ENCODE data around the gene MECP2. TPM values are rescaled to one million over a fixed set of nuclear protein-coding genes. Genes with fewer than 3 reads are reported as not detected.
A peak's percentile ranks its signal among the peaks of the same experiment; 100 is the strongest.

MECP2 gene
- total RNA-seq, 1 experiment from 2014 or later, result 26.7 TPM

DNA sequence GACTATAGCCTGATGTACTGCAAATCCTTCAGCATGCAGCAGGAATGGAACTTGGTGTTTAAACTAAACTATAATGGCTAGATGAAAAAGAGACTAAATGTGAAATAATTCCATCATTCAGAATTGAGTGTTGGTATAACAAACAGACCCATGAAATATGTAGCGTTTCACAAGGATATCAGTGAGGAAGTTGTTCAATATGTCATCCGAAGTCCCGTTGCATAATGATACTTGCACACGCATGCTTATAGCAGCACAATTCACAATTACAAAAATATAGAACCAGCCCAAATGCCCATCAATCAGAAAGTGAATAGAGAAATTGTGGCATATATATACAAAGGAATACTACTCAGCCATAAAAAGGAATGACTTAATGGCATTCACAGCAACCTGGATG, 20.4 kb downstream of the MECP2 start:
- DNase-seq (ENCODE audit: low read depth), result no peak
- in situ Hi-C loops (cut with HindIII; ENCODE audit: low pct_unique_long_range_greater_than_20kb, low sequenced_read_pairs), result no loop called here

DNA sequence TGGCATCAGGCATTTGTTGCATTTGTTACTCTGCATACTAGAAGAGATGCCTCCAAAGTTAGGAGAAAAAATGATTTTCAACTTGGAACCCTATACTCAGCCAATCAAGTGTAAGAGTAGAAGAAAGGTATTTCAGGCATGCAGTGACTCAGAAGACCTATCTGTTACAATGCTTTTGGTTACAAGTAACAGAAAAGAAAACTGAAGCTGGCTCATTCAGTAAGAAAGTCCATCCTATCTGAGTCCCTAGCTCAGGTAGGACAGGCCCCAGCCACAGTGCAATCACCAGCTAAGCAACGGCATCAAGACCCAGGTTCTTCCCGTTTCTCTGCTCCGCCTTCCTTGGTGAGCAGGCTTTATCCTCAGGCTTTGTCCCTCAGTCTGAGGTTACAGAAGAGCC, 23.3 kb downstream of the MECP2 start:
- peak; percentile 51 for DNase-seq (ENCODE audit: low read depth)
- in situ Hi-C loops (cut with HindIII; ENCODE audit: low pct_unique_long_range_greater_than_20kb, low sequenced_read_pairs), result no loop called here

DNA sequence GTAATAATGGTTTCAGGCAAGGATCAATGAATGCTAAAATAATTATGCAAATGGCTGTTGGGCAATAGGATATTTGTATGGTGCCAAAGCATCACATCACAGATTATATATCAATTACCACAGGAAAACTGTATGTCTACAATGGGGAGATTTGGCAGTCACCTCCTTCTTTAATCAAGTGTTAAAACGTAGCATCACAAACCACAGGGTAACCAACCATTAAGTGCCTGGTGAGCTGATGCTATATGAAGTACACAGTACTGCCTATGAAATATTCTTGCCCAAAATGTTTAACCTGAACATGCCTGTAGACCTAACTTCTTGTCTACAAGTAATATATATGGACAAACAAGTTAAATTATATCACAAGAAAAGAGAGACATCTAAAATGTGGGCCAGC, 25.3 kb downstream of the MECP2 start:
- no peak for DNase-seq (ENCODE audit: low read depth)
- in situ Hi-C loops (cut with HindIII; ENCODE audit: low pct_unique_long_range_greater_than_20kb, low sequenced_read_pairs), result no loop called here

DNA sequence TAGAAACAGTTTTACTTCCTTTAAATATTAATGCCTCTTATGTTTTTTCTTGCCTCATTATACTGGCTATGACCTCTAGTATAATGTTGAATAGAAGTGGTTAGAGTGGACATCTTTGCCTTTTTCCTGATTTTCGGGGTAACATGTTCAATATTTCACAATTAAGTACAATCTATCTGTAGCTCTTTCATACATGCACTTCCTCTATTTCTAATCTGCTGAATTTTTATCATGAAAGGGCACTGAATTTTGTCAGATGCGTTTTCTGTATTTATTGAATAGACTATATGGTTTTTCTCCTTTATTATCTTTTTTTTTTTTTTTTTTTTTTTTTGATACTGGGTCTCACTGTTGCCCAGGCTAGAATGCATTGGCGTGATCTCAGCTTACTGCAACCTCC, 29.0 kb downstream of the MECP2 start:
- in situ Hi-C loops (cut with HindIII; ENCODE audit: low pct_unique_long_range_greater_than_20kb, low sequenced_read_pairs), result no loop called here
- no peak for DNase-seq (ENCODE audit: low read depth)

- in situ Hi-C loops (cut with HindIII; ENCODE audit: low pct_unique_long_range_greater_than_20kb, low sequenced_read_pairs), result no loop called here
- DNase-seq (ENCODE audit: low read depth), result no peak
Measured at GRCh38 chrX:154064637-154065435, 32.7 kb downstream of the MECP2 start.

DNA sequence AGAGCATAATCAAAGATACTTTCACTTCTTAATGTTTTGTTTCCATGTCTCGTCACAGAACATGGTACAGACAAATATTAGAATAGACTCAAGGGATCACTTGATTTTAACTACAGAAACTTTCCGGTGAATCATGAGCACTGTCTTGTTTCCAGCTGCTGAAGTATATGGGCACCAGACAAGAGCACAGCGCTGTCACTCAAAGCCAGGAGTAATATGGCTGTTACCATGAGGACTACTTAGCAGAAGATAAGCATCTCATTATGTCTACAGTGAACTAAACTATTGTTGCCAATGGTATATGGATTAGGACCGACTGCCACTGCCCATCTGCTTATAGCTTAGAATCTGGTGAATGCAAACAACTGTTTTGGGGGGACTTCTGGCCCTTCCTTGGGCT, 34.3 kb downstream of the MECP2 start:
- DNase-seq (ENCODE audit: low read depth), result no peak
- in situ Hi-C loops (cut with HindIII; ENCODE audit: low pct_unique_long_range_greater_than_20kb, low sequenced_read_pairs), result no loop called here

GRCh38 chrX:154061801-154062200, 35.7 kb downstream of the MECP2 start:
- in situ Hi-C loops (cut with HindIII; ENCODE audit: low pct_unique_long_range_greater_than_20kb, low sequenced_read_pairs), result no loop called here
- DNase-seq (ENCODE audit: low read depth), result no peak

- no peak for DNase-seq (ENCODE audit: low read depth)
- in situ Hi-C loops (cut with HindIII; ENCODE audit: low pct_unique_long_range_greater_than_20kb, low sequenced_read_pairs), result no loop called here
Measured at GRCh38 chrX:154059729-154060245, 37.7 kb downstream of the MECP2 start.

DNA sequence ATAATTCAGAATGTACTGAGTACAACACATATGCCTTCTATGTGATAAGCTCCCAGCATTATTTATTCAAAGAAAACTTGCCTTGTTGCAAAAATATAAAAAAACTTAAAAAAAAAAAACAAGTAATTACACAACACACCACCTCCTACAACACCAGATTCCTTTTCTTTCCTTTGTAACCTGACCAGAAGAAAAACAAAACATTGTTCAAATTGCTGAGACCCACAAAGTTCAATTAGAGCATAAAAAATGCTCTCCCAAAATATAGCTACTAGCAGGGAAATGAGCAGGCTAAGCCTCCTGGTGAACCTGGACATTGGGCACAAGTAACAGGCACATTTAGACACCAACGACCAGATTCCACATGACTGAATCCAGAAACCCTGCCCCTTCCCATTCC, 38.3 kb downstream of the MECP2 start:
- in situ Hi-C loops (cut with HindIII; ENCODE audit: low pct_unique_long_range_greater_than_20kb, low sequenced_read_pairs), result no loop called here
- DNase-seq (ENCODE audit: low read depth), result no peak

GRCh38 chrX:154058214-154058997, 39.1 kb downstream of the MECP2 start:
- in situ Hi-C loops (cut with HindIII; ENCODE audit: low pct_unique_long_range_greater_than_20kb, low sequenced_read_pairs), result no loop called here
- no peak for DNase-seq (ENCODE audit: low read depth)

- no peak for DNase-seq (ENCODE audit: low read depth)
- in situ Hi-C loops (cut with HindIII; ENCODE audit: low pct_unique_long_range_greater_than_20kb, low sequenced_read_pairs), result no loop called here
Measured at GRCh38 chrX:154057791-154058190, 39.7 kb downstream of the MECP2 start.

DNA sequence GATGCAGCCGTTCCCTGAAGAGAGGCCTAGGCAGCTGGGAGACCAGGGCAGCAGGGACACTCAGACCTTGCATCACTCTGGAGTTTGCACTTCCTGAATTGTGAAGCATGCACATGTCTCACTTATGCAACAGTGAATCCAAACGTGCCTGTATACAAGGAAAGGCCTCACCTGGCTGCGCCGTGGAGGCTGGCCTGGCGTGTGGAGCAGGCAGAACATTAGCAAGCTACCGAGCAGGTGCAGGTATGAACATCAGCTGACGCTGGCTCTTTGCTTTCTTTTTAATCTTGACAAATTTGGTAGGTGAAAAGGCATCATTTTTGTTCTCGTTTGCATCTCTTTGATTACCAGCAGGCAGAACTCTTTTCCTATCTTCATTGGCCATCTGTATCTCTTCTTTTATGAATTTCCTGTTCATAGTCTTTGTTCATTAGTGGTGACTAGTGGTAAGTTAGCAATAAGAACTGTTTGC, 40.7 kb downstream of the MECP2 start:
- in situ Hi-C loops (cut with HindIII; ENCODE audit: low pct_unique_long_range_greater_than_20kb, low sequenced_read_pairs), result no loop called here
- DNase-seq (ENCODE audit: low read depth), result no peak

GRCh38 chrX:154051201-154051810, 46.2 kb downstream of the MECP2 start:
- peak; percentile 37 for DNase-seq (ENCODE audit: low read depth)
- in situ Hi-C loops (cut with HindIII; ENCODE audit: low pct_unique_long_range_greater_than_20kb, low sequenced_read_pairs), result no loop called here

DNA sequence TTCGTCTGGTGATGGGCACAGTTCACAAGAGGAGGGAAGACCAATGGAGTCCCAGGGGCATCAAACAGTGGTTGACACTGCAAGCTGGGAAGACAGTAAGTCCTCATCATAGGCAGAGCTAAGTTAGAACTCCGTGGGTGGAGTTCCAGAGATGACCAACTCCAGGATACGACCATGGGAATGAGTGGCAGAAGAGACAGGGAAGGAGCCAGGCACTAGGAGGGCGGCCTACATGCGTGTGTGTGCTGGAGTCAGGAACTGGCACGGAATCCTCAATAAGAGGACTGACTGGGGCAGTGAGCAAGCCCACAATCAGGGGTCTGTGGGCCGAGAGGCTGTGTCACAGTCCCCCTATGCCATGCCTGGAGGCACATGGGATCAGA, 47.4 kb downstream of the MECP2 start:
- DNase-seq (ENCODE audit: low read depth), result no peak
- in situ Hi-C loops (cut with HindIII; ENCODE audit: low pct_unique_long_range_greater_than_20kb, low sequenced_read_pairs), result no loop called here

DNA sequence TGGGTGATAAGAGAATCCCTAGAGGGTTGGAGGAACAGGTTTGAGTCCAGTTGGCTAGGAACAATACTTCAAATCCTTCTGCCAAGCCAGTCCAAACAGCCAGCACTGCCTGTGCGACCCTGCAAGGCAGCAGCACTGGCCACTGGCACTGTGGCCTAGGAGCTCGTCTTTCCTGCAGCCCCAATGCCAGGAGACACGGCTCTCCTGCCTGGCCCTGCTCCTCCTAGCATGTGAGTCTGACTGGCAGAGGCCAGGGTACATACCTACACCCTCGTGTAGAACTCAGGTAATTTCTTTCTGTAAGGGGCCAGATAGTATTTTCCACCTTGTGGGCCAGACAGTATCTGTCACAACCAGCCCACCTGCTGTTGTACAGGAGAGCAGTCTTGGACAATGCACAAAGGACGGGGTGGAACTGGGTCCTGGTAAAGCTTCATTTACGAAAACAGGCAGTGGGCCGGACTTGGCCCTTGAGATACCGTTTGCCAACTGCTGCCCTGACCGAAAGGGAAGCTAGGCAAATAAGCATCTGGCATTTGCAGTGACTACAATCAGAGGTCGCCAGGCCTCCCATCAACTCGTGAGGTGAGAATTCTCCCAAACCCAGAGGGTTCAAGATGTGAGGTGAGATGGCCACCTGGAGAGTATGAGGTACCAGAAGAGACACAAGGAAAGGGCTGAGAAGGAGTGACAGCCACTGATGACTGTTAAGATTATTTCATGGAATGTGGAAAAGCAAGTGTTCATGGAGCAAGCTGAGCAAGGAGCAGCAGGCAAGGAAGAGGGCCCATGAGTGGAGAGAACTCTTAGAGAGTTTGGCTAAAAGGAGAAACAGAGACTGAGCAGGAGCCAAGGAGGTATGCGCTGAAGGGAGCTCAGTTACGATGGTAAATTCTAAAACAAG, 48.1 kb downstream of the MECP2 start:
- in situ Hi-C loops (cut with HindIII; ENCODE audit: low pct_unique_long_range_greater_than_20kb, low sequenced_read_pairs), result no loop called here
- no peak for DNase-seq (ENCODE audit: low read depth)

GRCh38 chrX:154048398-154048797, 49.1 kb downstream of the MECP2 start:
- in situ Hi-C loops (cut with HindIII; ENCODE audit: low pct_unique_long_range_greater_than_20kb, low sequenced_read_pairs), result no loop called here
- no peak for DNase-seq (ENCODE audit: low read depth)

DNA sequence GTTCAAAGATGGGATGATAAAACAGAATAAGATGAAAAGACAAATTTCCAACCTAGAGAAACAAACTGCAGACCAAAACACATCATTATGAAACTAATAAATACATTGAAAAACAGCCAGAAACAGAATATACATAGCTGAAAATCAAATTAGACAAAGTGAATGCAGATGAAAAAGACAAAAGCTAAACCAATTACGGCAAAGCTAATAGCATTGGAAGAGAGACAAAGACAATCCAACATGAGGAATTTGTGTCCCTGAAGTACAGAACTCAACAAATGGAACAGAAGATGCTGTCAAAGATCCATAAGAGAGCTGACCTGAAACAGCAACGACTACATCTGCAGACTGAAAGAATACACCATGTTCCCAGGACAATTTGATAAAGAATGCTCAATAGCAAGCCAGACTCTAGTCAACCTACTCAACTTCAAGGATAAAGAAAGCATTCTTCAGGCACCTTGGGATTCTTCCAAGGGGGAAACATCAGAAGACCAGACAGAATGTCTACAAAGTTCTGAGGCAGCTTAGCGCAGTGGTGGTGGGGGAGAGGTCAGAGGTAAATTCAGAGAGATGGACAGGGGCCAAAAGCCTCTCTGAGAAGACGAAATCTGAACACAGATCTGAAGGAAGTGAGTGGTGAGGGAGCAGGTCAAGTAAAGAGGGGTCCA, 50.4 kb downstream of the MECP2 start:
- no peak for DNase-seq (ENCODE audit: low read depth)
- in situ Hi-C loops (cut with HindIII; ENCODE audit: low pct_unique_long_range_greater_than_20kb, low sequenced_read_pairs), result no loop called here

All from Caki2 (cell line).